HG02970 (cell line): ENCODE results near the gene GSX2.
"Not testable (repeated sequence)": the region's sequence is repeated elsewhere in the genome, so short reads cannot be mapped to it uniquely, and the experiment has no call there.

Experiments used
- ATAC-seq: cut with Tn5 transposase; IDR thresholded peaks from one replicate; pipeline ENCODE4 v1.9.1; 2021; ENCODE audit warnings: mild to moderate bottlenecking, moderate library complexity, moderate number of reproducible peaks; ENCODE audit not compliant: unreplicated experiment, low FRiP score

GSX2 gene

DNA sequence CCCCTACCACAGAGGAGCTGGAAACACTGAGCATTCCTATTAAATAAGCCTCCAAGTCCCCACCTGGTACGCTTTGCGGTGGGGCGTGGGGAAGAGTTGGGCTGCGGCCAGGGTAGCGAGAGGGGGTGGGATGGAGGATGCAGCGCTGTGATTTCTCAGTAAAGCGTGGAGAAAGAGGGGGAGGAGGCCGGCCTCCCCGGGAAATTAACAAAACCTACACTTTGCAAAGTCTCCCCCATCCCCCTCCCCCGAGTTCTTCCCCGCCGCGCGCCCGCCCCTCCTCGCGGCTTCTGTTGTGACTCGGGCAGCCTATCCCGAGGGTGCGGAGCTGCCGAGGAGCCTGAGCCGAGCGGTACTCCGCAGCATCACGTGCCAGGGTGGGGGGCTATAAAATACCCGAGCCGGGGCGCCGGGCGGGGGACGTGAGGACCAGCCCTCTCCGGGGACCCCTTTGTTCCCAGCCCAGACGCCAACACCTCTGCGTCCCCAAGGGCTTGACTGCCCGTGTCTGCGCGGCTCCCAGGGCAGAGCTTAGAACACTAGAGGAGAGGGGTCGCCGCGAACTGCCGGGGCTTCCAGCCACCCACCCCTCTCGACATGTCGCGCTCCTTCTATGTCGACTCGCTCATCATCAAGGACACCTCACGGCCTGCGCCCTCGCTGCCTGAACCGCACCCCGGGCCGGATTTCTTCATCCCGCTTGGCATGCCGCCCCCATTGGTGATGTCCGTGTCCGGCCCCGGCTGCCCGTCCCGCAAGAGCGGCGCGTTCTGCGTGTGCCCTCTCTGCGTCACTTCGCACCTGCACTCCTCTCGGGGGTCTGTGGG, at the start of gene GSX2:
TSS of gene GSX2 (plus strand) at position 416 of the 827 bp plus-strand sequence. CDS start at position 598, 182 bp downstream.
- ATAC-seq, result no peak

DNA sequence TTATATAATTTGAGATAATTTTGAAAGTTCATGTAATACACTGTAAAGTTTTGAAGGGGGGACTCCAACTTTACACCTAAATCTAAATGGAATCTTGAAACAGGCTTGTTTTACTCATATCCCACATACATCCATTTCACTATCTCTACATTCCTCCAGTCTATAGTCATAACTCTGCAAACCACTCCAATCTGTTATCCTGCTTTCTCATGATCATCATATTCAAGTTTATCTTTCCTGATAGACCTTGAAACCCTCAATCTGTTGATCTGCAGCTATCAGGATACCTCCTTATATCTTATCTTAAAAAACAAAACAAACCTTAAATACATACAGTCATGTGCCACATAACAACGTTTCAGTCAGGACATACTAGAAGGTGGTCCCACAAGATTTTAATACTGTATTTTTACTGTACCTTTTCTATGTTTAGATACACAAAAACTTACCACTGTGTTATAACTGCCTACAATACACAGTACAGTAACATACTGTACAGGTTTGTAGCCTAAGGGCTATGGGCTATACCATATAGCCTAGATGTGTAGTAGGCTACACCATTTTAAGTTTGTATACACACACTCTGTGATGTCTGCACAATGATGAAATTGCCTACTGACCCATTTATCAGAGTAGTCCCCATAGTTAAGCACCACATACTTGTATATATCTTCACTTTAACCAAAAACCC, 49.6 kb upstream of the GSX2 start:
- no peak for ATAC-seq

DNA sequence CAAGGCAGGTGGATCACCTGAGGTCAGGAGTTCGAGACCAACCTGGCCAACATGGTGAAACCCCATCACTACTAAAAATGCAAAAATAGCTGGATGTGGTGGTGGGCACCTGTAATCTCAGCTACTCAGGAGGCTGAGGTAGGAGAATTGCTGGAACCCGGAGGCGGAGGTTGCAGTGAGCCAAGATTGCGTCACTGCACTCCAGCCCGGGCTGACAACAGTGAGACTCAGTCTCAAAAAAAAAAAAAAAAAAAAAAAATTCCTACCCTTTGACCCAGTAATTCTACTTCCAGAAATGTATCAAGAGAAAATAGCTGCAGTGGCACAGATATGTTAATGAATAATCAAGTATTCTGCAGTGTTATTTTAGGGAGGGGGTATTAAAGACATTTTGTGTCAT, 46.6 kb upstream of the GSX2 start:
- ATAC-seq, result not testable (repeated sequence)

DNA sequence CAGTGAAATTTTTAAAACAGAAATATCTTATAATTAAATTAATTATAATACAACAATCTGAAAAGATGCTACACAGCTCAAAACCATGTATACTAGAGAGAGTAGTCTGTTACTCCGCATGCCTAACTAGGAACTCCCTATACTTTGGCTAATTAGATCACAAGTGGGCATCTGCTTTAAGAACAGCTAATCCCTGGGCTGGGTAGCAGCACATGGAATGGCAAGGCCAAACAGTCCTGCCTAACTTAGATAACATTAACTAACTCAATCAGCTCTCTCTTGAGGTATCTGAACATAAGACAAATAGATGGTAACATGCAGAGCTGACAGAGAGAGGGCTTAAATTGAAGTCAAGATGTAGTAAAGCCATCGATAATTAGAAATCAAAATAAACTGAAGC, 45.5 kb upstream of the GSX2 start:
- no peak for ATAC-seq

DNA sequence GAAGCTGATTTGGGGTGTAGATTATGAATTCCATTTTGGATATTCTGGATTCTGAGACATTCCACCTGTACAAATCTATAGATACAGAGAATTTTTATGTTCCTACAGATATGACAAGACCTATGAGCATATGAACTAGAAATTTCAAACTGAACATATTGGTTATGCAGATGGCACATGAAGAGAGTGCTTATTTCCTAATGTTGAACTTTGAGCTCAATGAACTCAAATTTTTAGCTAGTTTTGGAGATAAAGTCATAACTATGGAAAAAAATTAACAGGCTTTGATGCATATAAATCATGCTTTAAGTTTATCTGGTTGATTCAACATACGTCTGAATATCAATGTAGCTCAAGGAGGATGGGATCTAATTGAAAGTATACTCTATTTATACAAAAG, 44.5 kb upstream of the GSX2 start:
- no peak for ATAC-seq

DNA sequence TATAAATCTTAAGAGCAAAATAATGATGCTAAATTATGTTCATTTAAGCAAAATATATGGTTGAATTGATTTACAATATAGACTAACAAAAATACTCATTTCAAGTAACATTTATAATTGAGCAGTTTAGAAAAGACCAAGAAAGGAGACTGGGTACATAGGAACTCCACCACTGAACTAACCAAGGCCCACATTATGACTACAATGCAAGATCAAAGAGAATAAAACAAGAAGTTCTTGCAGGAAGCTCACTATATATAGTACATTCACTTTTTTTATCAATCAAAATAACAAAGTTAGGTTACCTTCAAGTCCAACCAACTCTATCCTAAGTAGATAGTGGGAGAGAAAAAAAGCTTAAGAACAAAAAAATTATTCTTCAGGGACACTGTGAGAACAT, 43.6 kb upstream of the GSX2 start:
- no peak for ATAC-seq

DNA sequence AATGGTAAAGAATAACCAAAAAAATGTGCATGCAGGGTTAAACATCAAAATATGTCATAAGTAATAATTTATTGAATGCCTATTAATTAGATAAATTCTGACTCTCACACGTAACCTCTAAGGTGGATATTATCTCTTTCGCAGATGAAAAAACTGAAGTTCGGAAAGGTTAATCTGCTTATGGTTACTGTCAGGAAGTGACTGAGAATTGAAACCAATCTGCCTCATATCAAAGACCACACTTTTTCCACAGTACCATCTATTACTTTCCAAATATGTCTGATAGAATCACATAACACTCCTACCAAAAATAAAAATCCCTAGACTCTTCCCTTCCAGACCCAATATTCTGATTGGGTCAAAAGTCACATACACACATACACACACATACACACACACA, 41.8 kb upstream of the GSX2 start:
- ATAC-seq, result no peak

DNA sequence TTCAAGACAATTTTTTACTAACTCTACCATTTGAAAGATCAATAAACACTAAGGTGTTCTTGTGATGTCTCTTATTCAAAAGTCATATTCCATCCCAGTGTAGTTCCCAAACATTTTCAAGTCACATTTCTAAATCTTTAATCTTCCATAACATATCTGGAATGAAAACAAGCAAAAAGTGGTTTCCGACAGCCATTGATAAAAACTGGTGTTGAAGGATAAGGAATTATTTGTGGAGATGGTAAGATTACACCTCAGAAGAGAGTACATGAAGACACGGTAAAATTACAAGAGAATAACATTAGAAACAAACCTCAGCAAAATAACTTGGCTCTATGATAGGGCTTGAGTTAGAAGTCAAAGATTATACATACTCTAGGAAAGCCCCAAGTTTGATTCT, 39.8 kb upstream of the GSX2 start:
- ATAC-seq, result no peak

DNA sequence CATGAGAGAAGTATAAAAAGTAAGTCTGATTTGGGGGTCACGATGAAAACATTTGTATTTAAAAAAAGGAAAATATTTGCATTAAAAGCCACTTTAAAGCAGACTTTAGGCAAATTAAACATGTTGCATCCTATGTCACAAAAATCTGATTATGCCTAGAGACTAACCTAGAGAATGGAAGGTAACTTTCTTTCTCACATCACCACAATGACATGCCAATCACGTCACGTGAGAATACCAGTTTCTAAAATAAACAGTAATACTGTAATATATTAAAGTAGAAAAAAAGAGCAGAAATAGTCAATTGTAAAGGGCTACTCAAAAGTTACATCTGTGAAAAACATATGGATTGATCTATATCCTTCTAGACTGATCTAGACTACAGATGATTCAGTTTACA, 38.9 kb upstream of the GSX2 start:
- no peak for ATAC-seq

DNA sequence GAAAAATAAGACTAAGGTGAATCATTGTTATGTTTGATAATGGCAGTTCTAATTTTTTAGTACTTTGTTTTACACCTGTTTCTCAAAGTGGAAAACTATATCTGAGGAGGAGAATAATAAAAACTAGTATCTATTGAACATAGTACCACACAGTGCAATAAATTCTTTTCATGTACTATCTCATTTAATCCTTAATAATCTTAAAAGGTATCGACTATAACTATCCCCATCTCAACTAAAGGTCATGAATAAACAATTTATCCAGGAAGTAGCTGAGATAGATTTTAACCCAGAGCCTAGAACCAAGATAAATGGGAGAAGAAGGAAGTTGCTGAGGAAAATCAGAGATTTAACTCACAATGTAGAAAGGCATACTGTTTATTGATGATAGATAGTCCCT, 38.1 kb upstream of the GSX2 start:
- ATAC-seq, result no peak

DNA sequence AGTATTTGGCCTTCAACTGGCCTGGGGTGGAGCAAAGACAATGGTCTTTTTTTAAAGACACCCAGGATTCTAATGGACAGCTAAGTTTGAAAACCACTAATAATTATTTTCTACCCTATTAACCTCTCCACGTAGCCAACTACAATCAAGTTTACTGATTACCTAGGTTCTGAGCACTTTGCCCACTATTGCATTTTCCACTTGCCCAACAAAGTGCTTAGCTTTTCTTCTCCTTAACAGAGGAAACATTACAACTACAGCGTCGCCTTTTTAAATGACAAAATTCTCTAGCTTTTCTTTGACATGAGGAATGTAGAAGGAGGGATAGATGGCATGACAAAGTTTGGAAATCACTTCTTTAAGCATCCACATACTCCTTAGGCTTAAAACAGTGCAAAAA, 37.6 kb upstream of the GSX2 start:
- ATAC-seq, result no peak

DNA sequence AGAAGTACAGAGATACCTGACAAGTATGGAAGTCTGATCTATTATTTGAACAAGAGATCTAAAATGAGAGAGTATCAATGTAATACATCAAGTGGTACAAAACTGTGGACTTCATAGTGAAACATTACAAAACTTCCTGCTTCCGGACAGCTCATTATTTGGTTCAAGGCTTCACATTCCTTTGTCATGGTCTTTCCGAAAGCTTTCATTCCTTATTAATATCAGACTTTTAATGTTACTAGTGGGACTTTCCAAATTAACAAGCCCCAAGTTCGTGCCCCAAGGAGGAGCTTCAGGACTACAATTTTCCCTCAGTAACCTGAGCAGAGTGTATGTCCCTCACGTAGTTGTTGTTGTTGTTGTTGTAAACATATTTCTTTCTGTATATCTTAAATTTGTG, 36.7 kb upstream of the GSX2 start:
- no peak for ATAC-seq

DNA sequence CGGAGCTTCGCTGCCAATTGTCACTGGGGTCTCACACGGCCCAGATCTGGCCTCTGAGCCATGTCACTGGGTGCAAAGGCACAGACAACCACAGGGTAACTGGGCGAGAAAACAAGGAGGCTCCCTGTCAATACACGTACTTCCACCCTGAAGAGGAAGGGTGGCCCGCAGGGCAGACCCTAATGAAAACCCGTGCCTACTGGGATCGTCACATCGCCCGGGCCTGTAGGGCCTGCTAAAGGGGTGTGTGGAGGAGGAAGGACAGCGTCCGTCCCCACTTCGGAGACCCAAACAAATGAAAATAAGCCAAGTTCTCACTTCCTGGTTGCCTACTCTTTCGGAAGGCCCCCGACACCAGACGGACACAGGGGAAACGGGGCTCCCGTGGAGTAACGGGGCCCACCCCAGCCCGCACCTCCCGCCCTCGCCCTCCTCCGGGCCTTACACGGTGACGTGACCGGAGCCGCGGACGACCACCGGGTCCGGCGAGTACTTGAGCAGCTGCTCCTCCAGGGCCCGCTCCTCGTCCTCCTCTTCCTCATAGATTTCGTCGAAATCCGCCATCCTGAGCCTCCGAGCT, 36.1 kb upstream of the GSX2 start:
- peak; percentile 24 for ATAC-seq

DNA sequence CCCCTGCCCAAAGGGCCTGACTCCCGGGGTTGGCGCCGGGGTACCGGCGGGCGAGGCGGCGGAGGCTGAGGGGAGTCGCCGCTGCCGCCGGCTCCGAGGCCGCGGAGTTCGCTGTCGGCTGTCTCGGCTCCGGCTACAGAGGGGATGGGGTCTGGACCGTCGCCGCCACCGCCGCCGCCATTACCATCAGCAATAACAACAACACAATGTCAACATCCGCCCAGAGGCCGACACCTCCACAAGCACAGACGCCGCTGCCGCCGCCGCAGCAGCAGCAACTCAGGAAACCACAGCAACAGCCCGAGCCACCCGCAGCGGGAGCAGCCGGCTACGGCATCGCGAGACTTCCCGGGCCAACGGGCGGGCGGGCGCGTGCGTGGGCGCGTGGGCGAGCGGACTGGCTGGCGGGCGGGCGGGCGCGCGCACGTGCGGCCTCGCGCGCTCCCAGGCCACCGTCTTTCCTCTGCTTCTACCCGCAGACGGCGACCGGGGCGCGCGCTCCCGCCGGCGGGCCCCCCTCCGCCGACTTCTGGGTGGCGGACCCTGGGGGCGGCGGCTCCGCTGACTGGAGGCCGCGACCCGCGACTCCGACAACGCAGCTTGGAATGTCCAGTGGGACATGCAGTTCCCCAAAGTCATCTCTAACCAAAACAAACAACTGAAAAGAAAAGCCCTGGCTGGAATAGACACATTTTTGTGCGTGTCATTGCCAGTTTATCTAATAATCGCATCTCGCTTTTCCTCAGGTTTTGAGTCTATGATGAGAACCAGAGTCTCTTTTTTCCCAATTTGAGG, 35.4 kb upstream of the GSX2 start, which contains the start of gene CHIC2:
TSS of gene CHIC2 (minus strand) at position 289 of the 795 bp plus-strand sequence. CDS start 305 bp downstream, outside the sequence.
- peak; percentile 93 for ATAC-seq

DNA sequence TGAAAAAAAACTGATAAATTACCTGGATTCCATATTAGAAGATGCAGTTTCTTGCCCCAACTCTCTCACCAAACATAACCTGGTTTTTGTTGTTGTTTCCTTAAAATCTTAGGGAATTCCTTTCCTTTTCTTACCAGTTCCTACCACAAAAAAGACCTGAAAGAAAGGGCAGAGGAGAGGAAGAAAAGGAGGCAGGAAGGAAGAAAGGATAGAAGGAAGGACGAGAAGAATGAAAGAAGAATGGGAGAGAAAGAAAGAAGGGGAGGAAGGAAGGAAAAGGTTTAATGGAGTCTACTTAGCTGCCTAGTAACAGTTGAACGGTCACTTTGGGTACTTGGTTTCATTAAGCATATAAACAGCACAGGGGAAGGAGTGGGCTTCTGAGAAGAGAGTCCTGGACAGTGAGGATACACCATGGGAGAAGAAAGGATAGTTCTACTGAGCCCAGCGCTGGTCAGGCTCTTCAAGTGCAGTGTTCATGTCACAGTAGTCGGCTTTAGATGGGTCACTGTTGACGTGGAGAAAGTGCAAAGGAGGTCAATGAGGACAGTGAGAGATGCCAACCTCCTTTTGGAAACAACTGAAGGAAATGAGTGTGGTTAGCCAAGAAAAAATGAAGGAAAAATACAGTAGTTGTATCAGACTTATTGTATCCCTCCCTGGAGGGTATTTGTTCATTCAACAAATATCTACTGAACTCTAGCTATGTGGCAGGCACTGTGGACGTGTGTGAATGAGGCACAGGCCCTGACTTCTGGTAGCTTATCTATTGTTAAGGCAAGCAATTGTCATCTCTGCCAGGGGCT, 34.5 kb upstream of the GSX2 start:
- no peak for ATAC-seq

DNA sequence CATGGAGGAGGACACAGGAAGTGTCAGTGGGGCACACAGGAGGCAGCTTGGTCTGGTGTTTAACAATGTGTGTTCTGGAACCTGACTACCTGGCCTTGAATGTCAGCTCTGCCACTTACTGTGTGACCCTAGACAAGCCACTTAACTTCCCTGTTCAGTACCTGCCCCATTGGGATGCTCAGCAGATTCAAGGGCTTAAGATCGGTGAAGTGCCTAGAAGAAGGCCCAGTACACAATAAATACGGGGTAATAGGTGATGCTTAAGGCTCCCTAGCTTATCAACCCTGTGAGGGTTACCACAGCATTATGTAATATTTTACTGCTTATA, 33.9 kb upstream of the GSX2 start:
- no peak for ATAC-seq

DNA sequence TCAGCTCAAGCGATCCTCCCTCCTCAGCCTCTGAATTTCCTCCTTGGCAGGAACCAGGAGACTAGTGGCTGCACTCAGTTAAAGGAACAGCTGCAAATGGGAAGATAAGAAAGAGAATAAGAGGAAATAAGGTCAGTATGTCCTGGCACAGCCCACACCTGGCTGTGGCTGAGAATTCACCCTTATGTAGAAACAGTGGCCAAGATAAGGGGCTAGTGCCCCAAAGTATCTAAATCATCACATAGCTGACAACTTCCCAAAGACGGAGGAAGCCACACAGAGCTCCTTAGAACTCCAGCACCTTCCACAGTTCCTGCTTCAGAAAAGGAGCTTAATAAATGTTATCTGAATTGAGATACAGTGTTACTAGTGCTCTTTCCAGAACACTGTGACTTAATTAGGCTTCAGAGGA, 33.2 kb upstream of the GSX2 start:
- ATAC-seq, result no peak

DNA sequence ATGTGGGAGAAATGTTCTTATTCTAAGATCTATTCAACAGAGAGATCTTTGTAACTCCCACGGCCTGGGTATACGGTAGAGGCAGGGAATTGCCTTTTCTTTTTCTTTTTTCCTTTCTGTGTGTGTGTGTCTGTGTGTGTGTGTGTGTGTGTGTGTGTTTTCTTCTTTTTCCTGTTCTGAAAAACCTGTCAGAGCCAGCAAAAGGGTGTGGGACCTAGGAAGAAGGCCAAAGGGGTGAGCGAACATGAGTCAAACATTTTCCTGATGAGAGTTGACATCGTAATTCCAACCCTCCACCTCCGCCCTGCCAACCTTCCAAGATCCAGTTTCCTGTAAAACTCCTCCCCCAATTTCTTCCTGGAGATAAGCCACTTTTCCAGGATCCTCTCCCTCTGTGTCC, 32.8 kb upstream of the GSX2 start:
- ATAC-seq, result no peak

DNA sequence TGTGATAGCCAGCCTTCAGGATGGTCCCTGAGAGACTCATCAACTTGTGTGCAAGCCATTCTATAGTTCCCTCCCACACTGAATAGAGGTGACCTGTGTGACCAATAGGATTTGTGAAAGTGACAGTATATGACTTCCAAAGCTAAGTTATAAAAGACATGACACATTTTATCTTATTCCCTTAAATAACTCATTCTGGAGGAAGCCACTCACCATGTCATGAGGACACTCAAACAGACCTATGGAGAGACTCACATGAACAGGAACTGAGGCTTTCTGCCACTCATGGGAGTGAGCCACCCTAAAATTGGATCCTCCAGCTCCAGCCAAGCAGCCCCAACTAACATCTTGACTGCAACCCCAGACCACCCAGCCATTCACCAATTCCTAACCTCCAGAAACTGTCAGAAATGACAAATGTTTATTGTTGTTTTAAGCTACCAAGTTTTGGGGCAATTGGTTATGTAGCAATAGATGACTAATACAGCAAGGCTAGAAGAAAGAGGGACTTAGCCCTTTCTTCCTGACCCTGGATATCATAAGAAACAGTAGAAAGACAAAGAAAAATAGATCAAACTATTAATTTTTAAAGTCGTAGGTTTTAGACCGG, 26.6 kb upstream of the GSX2 start:
- ATAC-seq, result no peak

DNA sequence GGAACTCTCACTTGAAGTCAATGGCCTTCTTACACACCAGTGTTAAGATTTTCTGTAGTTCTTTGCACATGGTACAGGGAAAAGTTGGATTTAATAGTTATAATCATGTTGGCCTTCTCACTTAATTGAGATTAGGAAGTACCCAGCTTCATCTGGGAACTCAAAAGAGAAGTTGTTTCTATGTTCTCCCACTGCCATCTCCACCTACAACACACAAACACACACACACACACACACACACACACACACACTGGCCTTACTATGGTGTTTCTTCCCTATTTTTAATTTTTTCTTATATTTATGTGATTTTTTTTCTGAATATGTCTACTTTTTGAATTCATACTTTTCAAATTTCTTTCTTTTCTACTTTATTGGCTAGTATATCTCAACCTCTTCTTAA, 25.6 kb upstream of the GSX2 start:
- ATAC-seq, result no peak
